Sigmoid colon (tissue), 7 donors: ENCODE results near the gene PTPRT. TPM values are rescaled to one million over a fixed set of nuclear protein-coding genes. Genes with fewer than 3 reads are reported as not detected.

Experiments
- DNase-seq: peaks from one replicate; pipeline ENCODE4 v3.0.0-alpha.2; 2019
- H3K27ac ChIP-seq, 4 donors: fragments of 200-600 bp; sonication (generic); one replicate each; pipeline ENCODE4 v1.5.1; 2016 to 2019; ENCODE audit warnings: mild to moderate bottlenecking in 1 of 4
- H3K27me3 ChIP-seq, 3 donors: fragments of 200-600 bp; sonication (generic); one replicate each; pipeline ENCODE4 v1.5.1; 2019; ENCODE audit warnings: mild to moderate bottlenecking in 1 of 3
- H3K36me3 ChIP-seq, 4 donors: fragments of 200-600 bp; sonication (generic); one replicate each; pipeline ENCODE4 v1.5.1; 2016 to 2019
- H3K4me1 ChIP-seq, 4 donors: fragments of 200-600 bp; sonication (generic); one replicate each; pipeline ENCODE4 v1.5.1; 2017 to 2019
- H3K4me3 ChIP-seq, 4 donors: fragments of 200-600 bp; sonication (generic); one replicate each; pipeline ENCODE4 v1.5.1; 2017 to 2019; ENCODE audit warnings: mild to moderate bottlenecking in 2 of 4, moderate library complexity in 1 of 4
- H3K9me3 ChIP-seq, 4 donors: fragments of 200-600 bp in 3 of 4; sonication (generic) in 3 of 4; one replicate each; pipeline versions ENCODE4 v1.5.1 to v1.6.1; 2013 to 2019
- CTCF ChIP-seq, 4 experiments: fragments of 450-650 bp in 3 of 4; fragments of 200-600 bp in 1 of 4; IDR thresholded peaks; one replicate each; pipeline ENCODE4 v1.5.1; 2016 to 2019; ENCODE audit warnings: antibody characterized with exemption in 4 of 4, mild to moderate bottlenecking in 3 of 4, moderate library complexity in 2 of 4
- EP300 ChIP-seq, 4 donors: sonication (generic); formaldehyde crosslinking; IDR thresholded peaks; one replicate each; pipeline ENCODE4 v1.6.1; 2017; ENCODE audit warnings: antibody characterized with exemption in 4 of 4
- POLR2A ChIP-seq, 2 donors: fragments of 450-650 bp; IDR thresholded peaks; one replicate each; pipeline ENCODE4 v1.6.1; 2016; ENCODE audit warnings: antibody characterized with exemption in 2 of 2, mild to moderate bottlenecking in 2 of 2, moderate library complexity in 2 of 2
- POLR2AphosphoS5 ChIP-seq, 4 donors: sonication (generic); formaldehyde crosslinking; IDR thresholded peaks; one replicate each; pipeline ENCODE4 v1.6.1; 2017; ENCODE audit warnings: antibody characterized with exemption in 4 of 4
- WGBS, 2 donors: extraction: QIAGEN DNeasy Blood & Tissue Kit; methylation state at CpG; one replicate each; pipeline ENCODE4 v1.1.7; 2013; 5-methylcytosine and 5-hydroxymethylcytosine counted together
- intact Hi-C: fragments of 100-400 bp; cut with DNase I; formaldehyde crosslinking; loops from one replicate; pipeline ENCODE4 v1.15.1; 2023
- polyA plus RNA-seq, 3 donors: library from polyadenylated mRNA; stranded (reverse); fragments of 200-250 nt; gene quantifications; one replicate each; pipeline ENCODE4 v1.2.3, GENCODE V29; 2013
- total RNA-seq, 4 donors: library from RNA; depleted of rRNA; stranded (reverse); fragments of >200 nt; gene quantifications; one replicate each; pipeline ENCODE4 v1.1.0, GENCODE V29; 2016
- donor health status: healthy with polysubstance abuse.
- donor health status: Bipolar disorder and iron deficiency.
- donor health status: healthy.

PTPRT gene
- total and polyA plus RNA-seq, 7 donors, result under 0.01 to 0.41 (median 0.12) TPM; not detected in 3

- Histone ChIP-seq H3K4me1 (peaks cover 0 to 10% (median 0%) of the 10 kb centered on the region in 4 donors), H3K27me3 (no peaks in the 10 kb centered on the region), H3K9me3 (no peaks in the 10 kb centered on the region), H3K36me3 (no peaks in the 10 kb centered on the region), H3K27ac (no peak overlapping the region), H3K4me3 (no peak overlapping the region)
- WGBS, 2 donors, result 81 to 83% methylated on average over 11 of the region's 11 CpGs
- intact Hi-C loops, result no loop called here
- DNase-seq, result no peak
- no peak for TF ChIP-seq CTCF (IDR thresholded peaks at IDR 0.05)
- no peak for TF ChIP-seq EP300 (IDR thresholded peaks at IDR 0.05)
- TF ChIP-seq POLR2AphosphoS5 (IDR thresholded peaks at IDR 0.05), result no peak
- no peak for TF ChIP-seq POLR2A (IDR thresholded peaks at IDR 0.05)
These were observed 748.4 kb downstream of the PTPRT start for GRCh38 chr20:42441196-42441863.

- H3K4me1 ChIP-seq, result no peaks in the 10 kb centered on the region
- no peak overlapping the region for H3K4me3 ChIP-seq
- no peaks in the 10 kb centered on the region for H3K9me3 ChIP-seq
- intact Hi-C loops, result no loop called here
- no peaks in the 10 kb centered on the region for H3K36me3 ChIP-seq
- no peaks in the 10 kb centered on the region for H3K27me3 ChIP-seq
- 30 to 49% methylated on average over 1 of the region's 1 CpG for WGBS, 2 donors
- TF ChIP-seq POLR2AphosphoS5 (IDR thresholded peaks at IDR 0.05) (no peak), CTCF (IDR thresholded peaks at IDR 0.05) (no peak), POLR2A (IDR thresholded peaks at IDR 0.05) (no peak), EP300 (IDR thresholded peaks at IDR 0.05) (no peak)
- DNase-seq, result no peak
- H3K27ac ChIP-seq, result no peak overlapping the region
These were observed 754.5 kb downstream of the PTPRT start for GRCh38 chr20:42435230-42435629.

GRCh38 chr20:42432496-42433334, 757.0 kb downstream of the PTPRT start:
- Histone ChIP-seq H3K27me3 (no peaks in the 10 kb centered on the region), H3K36me3 (no peaks in the 10 kb centered on the region), H3K27ac (no peak overlapping the region), H3K4me3 (no peak overlapping the region), H3K9me3 (no peaks in the 10 kb centered on the region), H3K4me1 (no peaks in the 10 kb centered on the region)
- TF ChIP-seq CTCF (IDR thresholded peaks at IDR 0.05) (no peak), POLR2AphosphoS5 (IDR thresholded peaks at IDR 0.05) (no peak), EP300 (IDR thresholded peaks at IDR 0.05) (no peak), POLR2A (IDR thresholded peaks at IDR 0.05) (no peak)
- DNase-seq, result no peak
- WGBS, 2 donors, result 62 to 69% methylated on average over 6 of the region's 6 CpGs
- intact Hi-C loops, result no loop called here

GRCh38 chr20:42430598-42430997, 759.1 kb downstream of the PTPRT start:
- no peaks in the 10 kb centered on the region for H3K9me3 ChIP-seq
- WGBS, 2 donors, result 81 to 86% methylated on average over 2 of the region's 2 CpGs
- intact Hi-C loops, result no loop called here
- no peak for DNase-seq
- H3K27me3 ChIP-seq, result no peaks in the 10 kb centered on the region
- H3K4me1 ChIP-seq, result no peaks in the 10 kb centered on the region
- no peak overlapping the region for H3K4me3 ChIP-seq
- no peak overlapping the region for H3K27ac ChIP-seq
- TF ChIP-seq POLR2AphosphoS5 (IDR thresholded peaks at IDR 0.05), result no peak
- TF ChIP-seq POLR2A (IDR thresholded peaks at IDR 0.05), result no peak
- no peak for TF ChIP-seq EP300 (IDR thresholded peaks at IDR 0.05)
- TF ChIP-seq CTCF (IDR thresholded peaks at IDR 0.05), result no peak
- no peaks in the 10 kb centered on the region for H3K36me3 ChIP-seq
